Effector memory CD4-positive, alpha-beta T cell (primary cell): ENCODE data around the gene AQP2.

Experiments
- DNase-seq, 3 donors: peaks; one replicate each; pipeline ENCODE4 v3.0.0-alpha.2; 2020
- H3K27ac ChIP-seq: 2 replicates; pipeline ENCODE4 v1.7.0; 2013; ENCODE audit warnings: mild to moderate bottlenecking, low read length, moderate library complexity; ENCODE audit not compliant: insufficient read depth, poor library complexity, severe bottlenecking
- H3K27me3 ChIP-seq: replicated peaks from 2 replicates; pipeline ENCODE4 v1.7.0; 2013; ENCODE audit warnings: mild to moderate bottlenecking, low read length; ENCODE audit not compliant: insufficient read depth, control insufficient read depth, poor library complexity, severe bottlenecking
- H3K36me3 ChIP-seq: 2 replicates; pipeline ENCODE4 v1.7.0; 2013; ENCODE audit warnings: mild to moderate bottlenecking, low read length, moderate library complexity; ENCODE audit not compliant: control insufficient read depth, insufficient read depth
- H3K4me1 ChIP-seq: 2 replicates; pipeline ENCODE4 v1.7.0; 2013; ENCODE audit warnings: low read length, mild to moderate bottlenecking; ENCODE audit not compliant: control insufficient read depth, insufficient read depth, poor library complexity, severe bottlenecking
- H3K4me3 ChIP-seq: 2 replicates; pipeline ENCODE4 v1.7.0; 2013; ENCODE audit warnings: low read length, low read depth, mild to moderate bottlenecking; ENCODE audit not compliant: insufficient read depth, poor library complexity, severe bottlenecking
- H3K9me3 ChIP-seq: 2 replicates; pipeline ENCODE4 v1.7.0; 2013; ENCODE audit warnings: mild to moderate bottlenecking, low read length, moderate library complexity; ENCODE audit not compliant: control insufficient read depth

AQP2 gene

GRCh38 chr12:49920915-49921286 lies 29.6 kb upstream of the AQP2 start:
- DNase-seq = no peak
- H3K27ac ChIP-seq = no peak overlapping the region
- H3K27me3 ChIP-seq = no peaks in the 10 kb centered on the region
- no peaks in the 10 kb centered on the region for H3K9me3 ChIP-seq
- no peaks in the 10 kb centered on the region for H3K4me1 ChIP-seq
- H3K4me3 ChIP-seq = no peak overlapping the region
- no peaks in the 10 kb centered on the region for H3K36me3 ChIP-seq

- H3K27ac ChIP-seq = no peak overlapping the region
- DNase-seq = no peak
- H3K4me3 ChIP-seq = no peak overlapping the region
- no peaks in the 10 kb centered on the region for H3K27me3 ChIP-seq
- no peaks in the 10 kb centered on the region for H3K36me3 ChIP-seq
- H3K9me3 ChIP-seq = no peaks in the 10 kb centered on the region
- H3K4me1 ChIP-seq = no peaks in the 10 kb centered on the region
These were observed 29.2 kb upstream of the AQP2 start for GRCh38 chr12:49921299-49921698.

GRCh38 chr12:49921936-49922335 lies 28.6 kb upstream of the AQP2 start:
- H3K4me3 ChIP-seq = no peak overlapping the region
- H3K27ac ChIP-seq = no peak overlapping the region
- no peaks in the 10 kb centered on the region for H3K9me3 ChIP-seq
- H3K36me3 ChIP-seq = no peaks in the 10 kb centered on the region
- DNase-seq = no peak
- H3K4me1 ChIP-seq = no peaks in the 10 kb centered on the region
- H3K27me3 ChIP-seq = no peaks in the 10 kb centered on the region

- no peaks in the 10 kb centered on the region for H3K36me3 ChIP-seq
- DNase-seq = no peak
These were observed 28.0 kb upstream of the AQP2 start for GRCh38 chr12:49922349-49923034.

GRCh38 chr12:49923035-49923644 lies 27.4 kb upstream of the AQP2 start:
- Histone ChIP-seq H3K4me1 (no peaks in the 10 kb centered on the region), H3K27ac (no peak overlapping the region), H3K36me3 (no peaks in the 10 kb centered on the region), H3K4me3 (no peak overlapping the region), H3K27me3 (no peaks in the 10 kb centered on the region), H3K9me3 (no peaks in the 10 kb centered on the region)
- DNase-seq = no peak

More at GRCh38 chr12:49922349-49923034, 28.0 kb upstream of the AQP2 start:
- H3K27me3 ChIP-seq = no peaks in the 10 kb centered on the region
- no peak overlapping the region for H3K4me3 ChIP-seq
- no peaks in the 10 kb centered on the region for H3K9me3 ChIP-seq
- H3K27ac ChIP-seq = no peak overlapping the region
- no peaks in the 10 kb centered on the region for H3K4me1 ChIP-seq

GRCh38 chr12:49923880-49924556 lies 26.5 kb upstream of the AQP2 start:
- Histone ChIP-seq H3K9me3 (no peaks in the 10 kb centered on the region), H3K36me3 (no peaks in the 10 kb centered on the region), H3K27me3 (no peaks in the 10 kb centered on the region), H3K4me3 (no peak overlapping the region), H3K4me1 (no peaks in the 10 kb centered on the region), H3K27ac (no peak overlapping the region)
- DNase-seq = no peak

- no peaks in the 10 kb centered on the region for H3K9me3 ChIP-seq
- H3K27me3 ChIP-seq = no peaks in the 10 kb centered on the region
- DNase-seq = no peak
These were observed 25.8 kb upstream of the AQP2 start for GRCh38 chr12:49924628-49925246.

GRCh38 chr12:49925433-49926204 lies 24.9 kb upstream of the AQP2 start:
- Histone ChIP-seq H3K27me3 (no peaks in the 10 kb centered on the region), H3K9me3 (no peaks in the 10 kb centered on the region)
- DNase-seq = no peak

More at GRCh38 chr12:49924628-49925246, 25.8 kb upstream of the AQP2 start:
- Histone ChIP-seq H3K4me1 (no peaks in the 10 kb centered on the region), H3K4me3 (no peak overlapping the region), H3K36me3 (no peaks in the 10 kb centered on the region), H3K27ac (no peak overlapping the region)

GRCh38 chr12:49928471-49928870 lies 22.1 kb upstream of the AQP2 start:
- Histone ChIP-seq H3K9me3 (no peaks in the 10 kb centered on the region), H3K36me3 (no peaks in the 10 kb centered on the region)
- DNase-seq = no peak

More at GRCh38 chr12:49925433-49926204, 24.9 kb upstream of the AQP2 start:
- no peak overlapping the region for H3K27ac ChIP-seq
- H3K4me3 ChIP-seq = no peak overlapping the region
- H3K36me3 ChIP-seq = no peaks in the 10 kb centered on the region
- no peaks in the 10 kb centered on the region for H3K4me1 ChIP-seq

More at GRCh38 chr12:49928471-49928870, 22.1 kb upstream of the AQP2 start:
- Histone ChIP-seq H3K27me3 (no peaks in the 10 kb centered on the region), H3K4me3 (no peak overlapping the region), H3K27ac (no peak overlapping the region), H3K4me1 (no peaks in the 10 kb centered on the region)
